HepG2 (cell line): ENCODE measurements around the gene FSD1. TPM values are rescaled to one million over a fixed set of nuclear protein-coding genes. Genes with fewer than 3 reads are reported as not detected.

Experiments
- DR1 ChIP-seq: sonication (generic); formaldehyde crosslinking; IDR thresholded peaks from 2 replicates; pipeline ENCODE4 v1.8.0; 2021; ENCODE audit warnings: mild to moderate bottlenecking, missing genetic modification reagents, inconsistent platforms
- KMT2A ChIP-seq: sonication (generic); formaldehyde crosslinking; IDR thresholded peaks from 2 replicates; pipeline ENCODE4 v1.4.0; 2020; ENCODE audit warnings: missing genetic modification reagents
- PRDM15 ChIP-seq: sonication (generic); formaldehyde crosslinking; IDR thresholded peaks from 2 replicates; pipeline ENCODE4 v1.4.0; 2020; ENCODE audit warnings: missing genetic modification reagents
- PRDM4 ChIP-seq: sonication (generic); formaldehyde crosslinking; IDR thresholded peaks from 2 replicates; pipeline ENCODE4 v1.9.0; 2021; ENCODE audit warnings: missing genetic modification reagents, borderline replicate concordance
- ZNF142 ChIP-seq: sonication (generic); formaldehyde crosslinking; IDR thresholded peaks from 2 replicates; pipeline ENCODE4 v1.4.0; 2020; ENCODE audit warnings: missing genetic modification reagents
- ZNF281 ChIP-seq: sonication (generic); formaldehyde crosslinking; IDR thresholded peaks from 2 replicates; pipeline ENCODE4 v1.4.0; 2020; ENCODE audit warnings: missing genetic modification reagents, borderline replicate concordance
- ZNF788 ChIP-seq: sonication (generic); formaldehyde crosslinking; IDR thresholded peaks from 2 replicates; pipeline ENCODE4 v1.5.0; 2020; ENCODE audit warnings: mild to moderate bottlenecking, missing genetic modification reagents, borderline replicate concordance
- ZXDC ChIP-seq: sonication (generic); formaldehyde crosslinking; IDR thresholded peaks from 2 replicates; pipeline ENCODE4 v1.5.0; 2020; ENCODE audit warnings: mild to moderate bottlenecking, missing genetic modification reagents
- polyA plus RNA-seq, 8 experiments: library from polyadenylated mRNA; depleted of rRNA in 3 of 8; stranded (reverse) in 7 of 8; unstranded in 1 of 8; fragments of >200 nt; fragmentation: Illumina TruSeq in 4 of 8; extraction: Trizol in 4 of 8; gene quantifications; 2 replicates each; pipeline versions ENCODE4 v1.2.1 to v1.2.3, GENCODE V29; 2011 to 2016; ENCODE audit warnings: low read depth in 4 of 8, missing spikeins in 1 of 8, mixed read lengths in 1 of 8; ENCODE audit not compliant: insufficient read depth in 1 of 8
- total RNA-seq, 5 experiments: library from RNA; depleted of rRNA; stranded (reverse); fragments of >200 nt; fragmentation: Illumina TruSeq; extraction: Trizol; gene quantifications; 2 replicates each; pipeline ENCODE4 v1.2.3, GENCODE V29; 2016; ENCODE audit warnings: low read depth in 1 of 5

FSD1 gene
- total and polyA plus RNA-seq, 2 of the 13 experiments (the other 11 are each of a cell fraction or from before 2014, with no cell fraction given): 0.29 to 0.66 TPM

- TF ChIP-seq ZXDC (CRISPR knock-in tag) (peak; percentile 13; the same call in 1 of the 2 replicates), ZNF281 (peak; percentile 8; the same call in 1 of the 2 replicates), KMT2A (CRISPR knock-in tag) (no peak), DR1 (CRISPR knock-in tag) (peak; percentile 82), ZNF788 (CRISPR knock-in tag) (no peak; the same call in 1 of the 2 replicates), PRDM4 (CRISPR knock-in tag) (no peak), ZNF142 (CRISPR knock-in tag) (0 out of 2 replicates have a peak, but pooled peaks have one; percentile 17), PRDM15 (CRISPR knock-in tag) (no peak)
Measured at GRCh38 chr19:4343370-4344307, 39.2 kb downstream of the FSD1 start, which contains the start of gene MPND (continued).
